GM21381 (cell line): ENCODE measurements around the gene REL.

Source experiments
- ATAC-seq: cut with Tn5 transposase; IDR thresholded peaks from one replicate; pipeline ENCODE4 v1.9.1; 2021; ENCODE audit warnings: mild to moderate bottlenecking, moderate library complexity; ENCODE audit not compliant: unreplicated experiment

Gene REL

DNA sequence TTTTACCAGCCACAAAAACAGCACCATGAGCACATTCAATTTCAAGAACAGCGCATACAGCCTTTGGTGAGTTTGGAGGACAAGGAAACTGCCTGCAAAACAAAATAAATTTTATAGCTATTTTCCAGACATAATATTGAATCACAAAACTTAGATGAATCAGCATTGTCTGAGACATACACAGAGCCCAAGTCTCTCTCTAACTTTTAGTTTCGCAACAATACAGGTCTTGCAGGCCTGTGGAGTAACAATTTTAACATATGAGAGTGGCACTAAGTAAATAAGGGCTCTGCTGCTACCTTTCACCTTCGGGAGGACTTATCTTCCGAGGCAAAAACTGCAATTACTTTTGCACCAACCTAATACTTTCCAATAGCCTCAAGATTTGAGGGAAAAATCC, 80.1 kb downstream of the REL start:
- ATAC-seq, result no peak

- no peak for ATAC-seq
These were observed 81.2 kb downstream of the REL start for GRCh38 chr2:60962528-60962927.

DNA sequence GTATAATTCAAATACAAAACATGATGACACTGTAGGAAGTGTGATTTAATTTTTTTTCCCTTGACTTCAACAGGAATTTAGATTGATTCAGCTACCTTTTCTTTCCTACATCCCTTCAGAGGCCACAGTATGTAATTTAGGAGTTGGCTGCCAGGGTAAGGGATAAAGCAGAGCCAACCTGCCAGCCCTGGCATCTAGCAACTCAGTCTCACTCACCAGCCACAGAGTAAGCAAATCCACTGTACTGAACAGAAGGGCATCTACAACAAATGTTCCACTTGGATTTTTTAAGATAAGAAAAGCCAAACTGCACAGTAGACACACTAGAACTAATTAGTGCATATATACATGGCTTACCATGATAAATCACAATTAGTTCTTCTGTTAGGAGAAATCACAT, 81.8 kb downstream of the REL start:
- no peak for ATAC-seq

- no peak for ATAC-seq
These were observed 83.5 kb downstream of the REL start for GRCh38 chr2:60964651-60965498.

DNA sequence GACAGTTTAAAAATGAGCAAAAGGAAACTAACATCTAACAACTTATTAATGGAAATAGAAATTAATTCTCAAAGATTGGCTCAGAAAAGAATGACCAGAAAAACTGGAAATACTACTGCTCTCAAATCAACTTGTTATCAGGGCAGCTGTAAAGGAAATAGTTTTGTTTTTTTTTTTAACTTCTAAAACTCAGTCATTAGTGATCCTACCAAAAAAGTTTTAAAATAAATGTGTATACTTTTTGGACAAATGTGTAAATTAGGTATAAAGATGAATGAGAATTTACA, 84.1 kb downstream of the REL start:
- no peak for ATAC-seq

- peak; percentile 67 for ATAC-seq
These were observed 85.4 kb downstream of the REL start for GRCh38 chr2:60966507-60967405.

- no peak for ATAC-seq
These were observed 91.7 kb downstream of the REL start for GRCh38 chr2:60972889-60973656.

DNA sequence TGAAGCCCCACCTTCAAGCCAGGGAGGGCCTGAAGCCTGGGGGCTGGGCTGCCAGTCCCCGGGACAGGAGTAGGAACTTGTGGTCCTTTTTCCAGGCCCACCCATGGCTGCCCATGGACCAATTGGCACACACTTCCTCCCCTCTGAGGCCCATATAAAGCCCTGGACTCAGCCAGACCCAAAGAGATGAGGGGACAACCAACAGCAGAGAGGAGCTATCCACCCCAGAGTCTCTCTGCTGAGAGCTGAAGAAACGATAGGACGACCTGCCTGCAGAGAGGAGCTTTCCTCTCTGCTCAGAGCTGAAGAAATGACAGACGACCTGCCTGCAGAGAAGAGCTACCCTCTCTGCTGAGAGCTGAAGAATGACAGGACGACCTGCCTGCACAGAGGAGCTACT, 92.3 kb downstream of the REL start:
- ATAC-seq, result no peak

- ATAC-seq, result no peak
These were observed 93.3 kb downstream of the REL start for GRCh38 chr2:60974652-60975051.
